ENCODE measurements around the gene SLC16A9. TPM values are rescaled to one million over a fixed set of nuclear protein-coding genes. Genes with fewer than 3 reads are reported as not detected.

SLC16A9 gene
- total RNA-seq, 1 donor from 2014 or later = 2.9 TPM

GRCh38 chr10:59631882-59632807, 77.5 kb downstream of the SLC16A9 start:
- intact Hi-C loops (cut with micrococcal nuclease) = no loop called here

- intact Hi-C loops (cut with micrococcal nuclease) = no loop called here
Observed at GRCh38 chr10:59631237-59631636, 78.4 kb downstream of the SLC16A9 start.

GRCh38 chr10:59628965-59629364, 80.7 kb downstream of the SLC16A9 start:
- intact Hi-C loops (cut with micrococcal nuclease) = loop anchor here (5.0 to 10.0 kb wide), 2 partner anchors 578 to 1156 kb away; no protein-coding TSS in a partner anchor

GRCh38 chr10:59628456-59628855, 81.2 kb downstream of the SLC16A9 start:
- intact Hi-C loops (cut with micrococcal nuclease) = loop anchor here (5.0 to 10.0 kb wide), 2 partner anchors 579 to 1156 kb away; no protein-coding TSS in a partner anchor

- intact Hi-C loops (cut with micrococcal nuclease) = loop anchor here (2.0 to 10.0 kb wide), 4 partner anchors 81 to 1157 kb away; partner anchors contain the start of gene SLC16A9
Observed at GRCh38 chr10:59627366-59628018, 82.2 kb downstream of the SLC16A9 start.

GRCh38 chr10:59626523-59626869, 83.2 kb downstream of the SLC16A9 start:
- intact Hi-C loops (cut with micrococcal nuclease) = loop anchor here (1.0 to 10.0 kb wide), 10 partner anchors 82 to 1158 kb away; partner anchors contain the start of genes CCDC6 and SLC16A9

- intact Hi-C loops (cut with micrococcal nuclease) = loop anchor here (1.0 to 10.0 kb wide), 10 partner anchors 83 to 1159 kb away; partner anchors contain the start of genes CCDC6 and SLC16A9
Observed at GRCh38 chr10:59625721-59626522, 83.7 kb downstream of the SLC16A9 start.

- intact Hi-C loops (cut with micrococcal nuclease) = loop anchor here (5.0 to 10.0 kb wide), 3 partner anchors 582 to 1160 kb away; no protein-coding TSS in a partner anchor
Observed at GRCh38 chr10:59624951-59625350, 84.7 kb downstream of the SLC16A9 start.

- intact Hi-C loops (cut with micrococcal nuclease) = loop anchor here (5.0 to 10.0 kb wide), 2 partner anchors 1092 to 1161 kb away; no protein-coding TSS in a partner anchor
Observed at GRCh38 chr10:59624136-59624535, 85.5 kb downstream of the SLC16A9 start.

- intact Hi-C loops (cut with micrococcal nuclease) = loop anchor here (5.0 to 10.0 kb wide), 2 partner anchors 1091 to 1161 kb away; no protein-coding TSS in a partner anchor
Observed at GRCh38 chr10:59623133-59624121, 86.2 kb downstream of the SLC16A9 start.

- intact Hi-C loops (cut with micrococcal nuclease) = loop anchor here (1.0 to 10.0 kb wide), 3 partner anchors 670 to 1162 kb away; no protein-coding TSS in a partner anchor
Observed at GRCh38 chr10:59622320-59623132, 87.1 kb downstream of the SLC16A9 start.

- intact Hi-C loops (cut with micrococcal nuclease) = loop anchor here (1.0 to 10.0 kb wide), 3 partner anchors 669 to 1163 kb away; no protein-coding TSS in a partner anchor
Observed at GRCh38 chr10:59621771-59622170, 87.9 kb downstream of the SLC16A9 start.

- intact Hi-C loops (cut with micrococcal nuclease) = no loop called here
Observed at GRCh38 chr10:59618666-59619065, 91.0 kb downstream of the SLC16A9 start.

- intact Hi-C loops (cut with micrococcal nuclease) = no loop called here
Observed at GRCh38 chr10:59617996-59618395, 91.7 kb downstream of the SLC16A9 start.

GRCh38 chr10:59611048-59611447, 98.6 kb downstream of the SLC16A9 start:
- intact Hi-C loops (cut with micrococcal nuclease) = no loop called here

- intact Hi-C loops (cut with micrococcal nuclease) = no loop called here
Observed at GRCh38 chr10:59607970-59608369, 101.7 kb downstream of the SLC16A9 start.

- intact Hi-C loops (cut with micrococcal nuclease) = no loop called here
Observed at GRCh38 chr10:59606551-59606961, 103.1 kb downstream of the SLC16A9 start.

- intact Hi-C loops (cut with micrococcal nuclease) = no loop called here
Observed at GRCh38 chr10:59601985-59602384, 107.7 kb downstream of the SLC16A9 start.
